Suprapubic skin (tissue), 4 donors: ENCODE measurements around the gene CFAP126. TPM values are rescaled to one million over a fixed set of nuclear protein-coding genes. Genes with fewer than 3 reads are reported as not detected.
"Not testable (repeated sequence)": the region's sequence is repeated elsewhere in the genome, so short reads cannot be mapped to it uniquely, and the experiment has no call there.

Experiments
- DNase-seq, 2 donors: peaks; one replicate each; pipeline ENCODE4 v3.0.0-alpha.2; 2019; ENCODE audit warnings: low spot score in 2 of 2
- H3K27ac ChIP-seq: fragments of 200-600 bp; sonication (generic); one replicate; pipeline ENCODE4 v1.5.1; 2019
- H3K27me3 ChIP-seq: fragments of 200-600 bp; sonication (generic); one replicate; pipeline ENCODE4 v1.5.1; 2019
- H3K36me3 ChIP-seq: fragments of 200-600 bp; sonication (generic); one replicate; pipeline ENCODE4 v1.5.1; 2019
- H3K4me1 ChIP-seq: fragments of 200-600 bp; sonication (generic); one replicate; pipeline ENCODE4 v1.5.1; 2019
- H3K4me3 ChIP-seq: fragments of 200-600 bp; sonication (generic); one replicate; pipeline ENCODE4 v1.5.1; 2019; ENCODE audit warnings: mild to moderate bottlenecking
- H3K9me3 ChIP-seq: fragments of 200-600 bp; sonication (generic); one replicate; pipeline ENCODE4 v1.5.1; 2019
- CTCF ChIP-seq, 2 donors: fragments of 200-600 bp in 1 of 2; fragments of 450-650 bp in 1 of 2; sonication (generic) in 1 of 2; IDR thresholded peaks; one replicate each; pipeline ENCODE4 v1.5.1; 2016 to 2019; ENCODE audit warnings: antibody characterized with exemption in 2 of 2, mild to moderate bottlenecking in 1 of 2, moderate library complexity in 1 of 2
- EP300 ChIP-seq: sonication (generic); formaldehyde crosslinking; IDR thresholded peaks from one replicate; pipeline ENCODE4 v1.6.1; 2017; ENCODE audit warnings: antibody characterized with exemption
- POLR2A ChIP-seq, 2 donors: fragments of 450-650 bp; IDR thresholded peaks; one replicate each; pipeline ENCODE4 v1.6.1; 2017; ENCODE audit warnings: antibody characterized with exemption in 2 of 2, mild to moderate bottlenecking in 2 of 2, moderate library complexity in 2 of 2
- POLR2AphosphoS5 ChIP-seq, 3 donors: sonication (generic); formaldehyde crosslinking; IDR thresholded peaks; one replicate each; pipeline ENCODE4 v1.6.1; 2017; ENCODE audit warnings: antibody characterized with exemption in 3 of 3
- WGBS: methylation state at CpG from one replicate; pipeline ENCODE4 v1.1.5; 2018; 5-methylcytosine and 5-hydroxymethylcytosine counted together
- total RNA-seq, 4 donors: library from RNA; depleted of rRNA; stranded (reverse); fragments of >200 nt; gene quantifications; one replicate each; pipeline ENCODE4 v1.1.0, GENCODE V29; 2016

Gene CFAP126
- total RNA-seq, 4 donors from 2014 or later, result not detected

GRCh38 chr1:161335796-161336195 lies 31.9 kb downstream of the CFAP126 start:
- no peak overlapping the region for H3K4me3 ChIP-seq
- WGBS, result 90% methylated on average over 3 of the region's 3 CpGs
- peaks cover 77% of the 10 kb centered on the region for H3K36me3 ChIP-seq
- no peak for TF ChIP-seq CTCF (IDR thresholded peaks at IDR 0.05)
- no peak for TF ChIP-seq EP300
- TF ChIP-seq POLR2AphosphoS5 (IDR thresholded peaks at IDR 0.05), result no peak
- TF ChIP-seq POLR2A (IDR thresholded peaks at IDR 0.05), result no peak
- no peaks in the 10 kb centered on the region for H3K9me3 ChIP-seq
- no peak overlapping the region for H3K27ac ChIP-seq
- H3K27me3 ChIP-seq, result no peaks in the 10 kb centered on the region
- no peaks in the 10 kb centered on the region for H3K4me1 ChIP-seq
- no peak for DNase-seq

- Histone ChIP-seq H3K9me3 (no peaks in the 10 kb centered on the region), H3K27me3 (no peaks in the 10 kb centered on the region), H3K27ac (no peak overlapping the region), H3K36me3 (peaks cover 90% of the 10 kb centered on the region), H3K4me3 (no peak overlapping the region), H3K4me1 (no peaks in the 10 kb centered on the region)
- WGBS, result 94% methylated on average over 9 of the region's 9 CpGs
- TF ChIP-seq POLR2AphosphoS5 (IDR thresholded peaks at IDR 0.05), result no peak
- no peak for TF ChIP-seq CTCF (IDR thresholded peaks at IDR 0.05)
- no peak for TF ChIP-seq EP300
- TF ChIP-seq POLR2A (IDR thresholded peaks at IDR 0.05), result no peak
- DNase-seq, result no peak
Observed at GRCh38 chr1:161333166-161333565, 34.5 kb downstream of the CFAP126 start.

- Histone ChIP-seq H3K4me3 (no peak overlapping the region), H3K4me1 (no peaks in the 10 kb centered on the region), H3K27me3 (no peaks in the 10 kb centered on the region), H3K27ac (no peak overlapping the region), H3K9me3 (no peaks in the 10 kb centered on the region), H3K36me3 (peaks cover 88% of the 10 kb centered on the region)
- DNase-seq, result no peak
- TF ChIP-seq EP300, result no peak
- no peak for TF ChIP-seq POLR2A (IDR thresholded peaks at IDR 0.05)
- TF ChIP-seq CTCF (IDR thresholded peaks at IDR 0.05), result no peak
- no peak for TF ChIP-seq POLR2AphosphoS5 (IDR thresholded peaks at IDR 0.05)
- 88% methylated on average over 4 of the region's 4 CpGs for WGBS
Observed at GRCh38 chr1:161330346-161330745, 37.3 kb downstream of the CFAP126 start.

GRCh38 chr1:161324020-161324419 lies 43.7 kb downstream of the CFAP126 start:
- no peak for DNase-seq
- Histone ChIP-seq H3K9me3 (no peaks in the 10 kb centered on the region), H3K4me3 (no peak overlapping the region), H3K4me1 (no peaks in the 10 kb centered on the region), H3K36me3 (peaks cover 46% of the 10 kb centered on the region), H3K27ac (no peak overlapping the region), H3K27me3 (no peaks in the 10 kb centered on the region)
- WGBS, result 90% methylated on average over 4 of the region's 4 CpGs
- TF ChIP-seq EP300, result no peak
- no peak for TF ChIP-seq CTCF (IDR thresholded peaks at IDR 0.05)

- H3K4me3 ChIP-seq, H3K36me3 ChIP-seq, H3K27ac ChIP-seq, H3K9me3 ChIP-seq, DNase-seq, H3K27me3 ChIP-seq: not testable (repeated sequence)
- peaks cover 16% of the 10 kb centered on the region for H3K4me1 ChIP-seq
- 77% methylated on average over 17 of the region's 17 CpGs for WGBS
Observed at GRCh38 chr1:161315841-161316674, 51.6 kb downstream of the CFAP126 start.

Other genes with a start within 250 kb of the CFAP126 start
- 10 to 100 TPM; 21.3 to 33.9 (median 27.1) TPM for gene PFDN2, start 249.8 kb downstream of the CFAP126 start, total RNA-seq
- 10 to 100 TPM; 28.3 to 58.2 (median 39.6) TPM for gene NIT1, start 249.8 kb downstream of the CFAP126 start, total RNA-seq
- 10 to 100 TPM; 24.4 to 47.0 (median 36.6) TPM for gene DEDD, start 235.2 kb downstream of the CFAP126 start, total RNA-seq
- 10 to 100 TPM; 44.2 to 98.8 (median 80.2) TPM for gene UFC1, start 213.9 kb downstream of the CFAP126 start, total RNA-seq
- 10 to 100 TPM; 18.7 to 37.0 (median 28.8) TPM for gene USP21, start 208.4 kb downstream of the CFAP126 start, total RNA-seq
- 10 to 100 TPM; 22.2 to 75.2 (median 37.2) TPM for gene PPOX, start 201.4 kb downstream of the CFAP126 start, total RNA-seq
- 10 to 100 TPM; 26.9 to 36.6 (median 30.0) TPM for gene B4GALT3, start 190.4 kb downstream of the CFAP126 start, total RNA-seq
- 1 to 10 TPM in 3 of 4 donors, under 1 TPM in 1; 0.93 to 9.9 (median 6.3) TPM for gene ADAMTS4, start 168.8 kb downstream of the CFAP126 start, total RNA-seq
- gene NDUFS2, start 165.5 kb downstream of the CFAP126 start, total RNA-seq, result 100 to 1,000 TPM in 3 of 4 donors, 10 to 100 TPM in 1; 99.1 to 132 (median 112) TPM
- gene FCER1G, start 152.6 kb downstream of the CFAP126 start, total RNA-seq, result 10 to 100 TPM in 1 of 4 donors, 1 to 10 TPM in 2, not detected in 1; 2.3 to 12.6 (median 4.6) TPM
- gene APOA2, start 144.2 kb downstream of the CFAP126 start, total RNA-seq, result 10 to 100 TPM in 1 of 4 donors, not detected in 3; 29.6 TPM
- 10 to 100 TPM in 2 of 4 donors, 1 to 10 TPM in 2; 6.7 to 21.0 (median 8.7) TPM for gene TOMM40L, start 141.8 kb downstream of the CFAP126 start, total RNA-seq
- 1 to 10 TPM in 1 of 4 donors, not detected in 3; 1.2 TPM for gene NR1I3, start 129.7 kb downstream of the CFAP126 start, total RNA-seq
- 10 to 100 TPM in 1 of 4 donors, 1 to 10 TPM in 3; 2.7 to 10.1 (median 3.7) TPM for gene PCP4L1, start 109.1 kb downstream of the CFAP126 start, total RNA-seq
- 1 to 10 TPM; 2.0 to 3.9 (median 2.7) TPM for gene MPZ, start 57.9 kb downstream of the CFAP126 start, total RNA-seq
- gene SDHC, start 53.5 kb downstream of the CFAP126 start, total RNA-seq, result 10 to 100 TPM; 45.0 to 84.6 (median 60.7) TPM
- gene FCGR2A, start 137.6 kb upstream of the CFAP126 start, total RNA-seq, result 10 to 100 TPM in 2 of 4 donors, 1 to 10 TPM in 2; 4.3 to 27.8 (median 8.3) TPM
- gene HSPA6, start 156.7 kb upstream of the CFAP126 start, total RNA-seq, result 1 to 10 TPM; 3.6 to 8.1 (median 5.3) TPM
- 1 to 10 TPM in 3 of 4 donors, under 1 TPM in 1; 0.98 to 5.3 (median 1.4) TPM for gene FCGR3A, start 181.9 kb upstream of the CFAP126 start, total RNA-seq